ENCODE results near the gene SULT1C4. TPM values are rescaled to one million over a fixed set of nuclear protein-coding genes. Genes with fewer than 3 reads are reported as not detected.

SULT1C4 gene
- total RNA-seq, 1 donor from 2014 or later, result 1.8 TPM

DNA sequence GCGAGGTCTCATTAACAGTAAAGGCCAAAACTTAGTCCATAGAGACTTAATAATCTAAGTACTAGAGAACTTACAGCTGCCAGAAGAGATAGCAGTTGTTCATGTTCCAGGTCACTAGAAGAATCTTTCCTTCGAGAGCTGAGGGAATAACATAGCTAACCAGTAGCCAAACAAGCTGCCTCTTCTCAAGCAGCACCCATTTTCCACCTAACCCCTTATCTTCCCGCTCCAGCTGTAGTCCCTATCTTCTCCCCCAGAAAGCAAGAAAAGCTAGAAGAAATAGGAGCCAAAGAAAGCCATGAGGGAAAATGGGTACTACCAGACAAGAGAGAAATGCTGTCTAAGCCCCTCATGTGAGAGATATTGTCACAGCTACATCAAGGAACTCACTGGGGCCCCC lies 24.0 kb downstream of the SULT1C4 start:
- no peak overlapping the region for H3K27ac Mint-ChIP-seq (ENCODE audit: unreplicated experiment)
- no peak for DNase-seq (ENCODE audit: low read depth)
- H3K36me3 Mint-ChIP-seq (ENCODE audit: low read depth, unreplicated experiment), result peaks cover 3% of the 10 kb centered on the region

DNA sequence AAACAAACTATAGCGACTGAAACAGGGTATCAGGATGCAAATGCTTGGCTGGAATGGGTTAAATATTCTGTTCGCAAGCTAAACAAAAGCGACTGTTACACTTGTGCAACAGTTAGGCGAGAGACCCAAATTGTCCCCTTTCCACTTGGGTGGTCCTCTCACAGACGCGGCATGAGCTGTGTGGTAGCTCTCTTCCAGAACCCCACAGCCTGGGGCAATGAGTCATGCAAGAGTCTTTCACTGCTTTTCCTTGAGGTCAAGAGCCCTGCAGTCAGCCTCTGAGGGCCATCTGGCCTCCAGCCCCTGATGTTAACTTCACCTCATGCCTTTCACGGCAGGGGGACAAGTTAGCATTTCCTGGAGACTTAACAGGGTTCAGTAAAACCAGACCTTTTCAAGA lies 25.7 kb downstream of the SULT1C4 start:
- Histone ChIP-seq H3K36me3 (ENCODE audit: insufficient read depth, low read length) (no peaks in the 10 kb centered on the region), H3K4me3 (ENCODE audit: insufficient read depth, low read depth, low read length) (no peak overlapping the region), H4K20me1 (ENCODE audit: insufficient read depth, low read length) (no peaks in the 10 kb centered on the region), H3K4me2 (ENCODE audit: low read length) (peak overlapping the region; percentile 33), H3K9me3 (ENCODE audit: insufficient read depth, low read depth, low read length) (peaks cover 17% of the 10 kb centered on the region), H3K9ac (ENCODE audit: low read length) (no peak overlapping the region), H3K27ac (ENCODE audit: low read depth, low read length) (no peak overlapping the region), H3K27me3 (ENCODE audit: insufficient read depth, low read length) (no peaks in the 10 kb centered on the region), H3K79me2 (ENCODE audit: insufficient read depth, low read length) (no peaks in the 10 kb centered on the region), H3K4me1 (ENCODE audit: insufficient read depth, low read length) (no peaks in the 10 kb centered on the region), H2AFZ (ENCODE audit: low read depth, low read length) (no peak overlapping the region)
- TF ChIP-seq EZH2 (IDR thresholded peaks at IDR 0.05; ENCODE audit: insufficient read depth, low read length) (no peak), CTCF (IDR thresholded peaks at IDR 0.05; ENCODE audit: insufficient read depth, low read depth, low read length) (no peak)
- H3K36me3 Mint-ChIP-seq (ENCODE audit: low read depth, unreplicated experiment), result peaks cover 3% of the 10 kb centered on the region
- FAIRE-seq, result no peak
- H3K4me1 Mint-ChIP-seq (ENCODE audit: low read depth, unreplicated experiment), result peaks cover 14% of the 10 kb centered on the region
- H3K27me3 Mint-ChIP-seq (ENCODE audit: low read depth, unreplicated experiment), result peaks cover 6% of the 10 kb centered on the region
- peaks cover 38% of the 10 kb centered on the region for H3K9me3 Mint-ChIP-seq (ENCODE audit: unreplicated experiment)
- H3K27ac Mint-ChIP-seq (ENCODE audit: unreplicated experiment), result no peak overlapping the region
- DNase-seq (ENCODE audit: low read depth), result peak; percentile 63
- H3K4me3 Mint-ChIP-seq (ENCODE audit: unreplicated experiment), result no peak overlapping the region

More for the DNA sequence above, 24.0 kb downstream of the SULT1C4 start:
- peaks cover 6% of the 10 kb centered on the region for H3K27me3 Mint-ChIP-seq (ENCODE audit: low read depth, unreplicated experiment)
- Histone ChIP-seq H4K20me1 (ENCODE audit: insufficient read depth, low read length) (no peaks in the 10 kb centered on the region), H3K9ac (ENCODE audit: low read length) (no peak overlapping the region), H3K4me1 (ENCODE audit: insufficient read depth, low read length) (no peaks in the 10 kb centered on the region), H3K9me3 (ENCODE audit: insufficient read depth, low read depth, low read length) (peaks cover 24% of the 10 kb centered on the region), H3K27ac (ENCODE audit: low read depth, low read length) (no peak overlapping the region), H3K4me3 (ENCODE audit: insufficient read depth, low read depth, low read length) (no peak overlapping the region), H3K79me2 (ENCODE audit: insufficient read depth, low read length) (no peaks in the 10 kb centered on the region), H3K27me3 (ENCODE audit: insufficient read depth, low read length) (no peaks in the 10 kb centered on the region), H2AFZ (ENCODE audit: low read depth, low read length) (no peak overlapping the region), H3K36me3 (ENCODE audit: insufficient read depth, low read length) (no peaks in the 10 kb centered on the region), H3K4me2 (ENCODE audit: low read length) (no peak overlapping the region)
- TF ChIP-seq EZH2 (IDR thresholded peaks at IDR 0.05; ENCODE audit: insufficient read depth, low read length), result no peak
- FAIRE-seq, result no peak
- no peak overlapping the region for H3K4me3 Mint-ChIP-seq (ENCODE audit: unreplicated experiment)
- peaks cover 44% of the 10 kb centered on the region for H3K9me3 Mint-ChIP-seq (ENCODE audit: unreplicated experiment)
- peaks cover 14% of the 10 kb centered on the region for H3K4me1 Mint-ChIP-seq (ENCODE audit: low read depth, unreplicated experiment)

DNA sequence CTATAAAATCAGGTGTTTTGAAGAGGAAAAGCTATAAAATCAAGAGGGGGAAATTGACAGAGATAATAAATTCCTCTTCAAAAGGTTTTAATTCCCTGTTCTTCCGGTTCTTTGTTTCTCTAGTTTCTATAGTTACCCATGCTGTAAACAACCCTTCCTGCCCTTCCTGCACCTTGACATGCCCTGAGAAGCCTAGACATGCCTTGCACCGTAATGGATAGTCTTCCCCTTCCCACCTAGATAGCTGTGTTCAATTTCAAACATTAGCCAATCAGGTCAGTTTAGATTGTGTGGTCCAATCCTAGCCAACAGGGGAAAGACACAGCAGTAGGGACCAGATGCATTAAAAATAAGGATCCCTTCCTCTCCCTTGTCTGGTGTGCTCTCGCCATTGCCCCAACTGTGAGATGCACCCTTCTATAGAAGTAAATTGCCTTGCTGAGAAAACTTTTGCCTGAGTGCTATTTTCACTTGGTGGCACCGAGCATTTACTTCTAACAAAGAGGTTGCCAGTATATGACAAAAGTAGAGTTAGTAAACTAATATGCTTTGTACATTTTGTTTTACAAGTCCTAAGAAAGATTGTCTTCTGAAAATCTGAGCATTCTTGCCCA lies 27.1 kb downstream of the SULT1C4 start:
- Histone ChIP-seq H3K4me3 (ENCODE audit: insufficient read depth, low read depth, low read length) (no peak overlapping the region), H3K4me2 (ENCODE audit: low read length) (no peak overlapping the region), H3K27me3 (ENCODE audit: insufficient read depth, low read length) (no peaks in the 10 kb centered on the region), H3K9ac (ENCODE audit: low read length) (no peak overlapping the region), H3K9me3 (ENCODE audit: insufficient read depth, low read depth, low read length) (peaks cover 5% of the 10 kb centered on the region), H3K79me2 (ENCODE audit: insufficient read depth, low read length) (no peaks in the 10 kb centered on the region), H4K20me1 (ENCODE audit: insufficient read depth, low read length) (no peaks in the 10 kb centered on the region), H3K36me3 (ENCODE audit: insufficient read depth, low read length) (no peaks in the 10 kb centered on the region), H2AFZ (ENCODE audit: low read depth, low read length) (no peak overlapping the region), H3K4me1 (ENCODE audit: insufficient read depth, low read length) (no peaks in the 10 kb centered on the region), H3K27ac (ENCODE audit: low read depth, low read length) (no peak overlapping the region)
- peaks cover 6% of the 10 kb centered on the region for H3K27me3 Mint-ChIP-seq (ENCODE audit: low read depth, unreplicated experiment)
- no peak for DNase-seq (ENCODE audit: low read depth)
- H3K27ac Mint-ChIP-seq (ENCODE audit: unreplicated experiment), result no peak overlapping the region
- H3K9me3 Mint-ChIP-seq (ENCODE audit: unreplicated experiment), result peaks cover 27% of the 10 kb centered on the region
- FAIRE-seq, result no peak
- H3K4me1 Mint-ChIP-seq (ENCODE audit: low read depth, unreplicated experiment), result peaks cover 18% of the 10 kb centered on the region
- TF ChIP-seq EZH2 (IDR thresholded peaks at IDR 0.05; ENCODE audit: insufficient read depth, low read length), result no peak
- no peak overlapping the region for H3K4me3 Mint-ChIP-seq (ENCODE audit: unreplicated experiment)
- H3K36me3 Mint-ChIP-seq (ENCODE audit: low read depth, unreplicated experiment), result peaks cover 3% of the 10 kb centered on the region
